Right cardiac atrium (tissue), 5 donors: ENCODE data around the gene PLCXD3. TPM values are rescaled to one million over a fixed set of nuclear protein-coding genes. Genes with fewer than 3 reads are reported as not detected.

Experiments used
- ATAC-seq, 2 donors: fragments of 200-7000 bp; cut with Tn5 transposase; one replicate each; pipeline versions ENCODE4 v1.8.0 to v1.9.1; 2020; ENCODE audit warnings: moderate library complexity in 2 of 2, mild to moderate bottlenecking in 1 of 2
- DNase-seq, 3 donors: peaks; one replicate each; pipeline ENCODE4 v3.0.0-alpha.2; 2020
- H3K27ac ChIP-seq: one replicate; pipeline ENCODE4 v1.5.1; 2013; ENCODE audit warnings: mild to moderate bottlenecking, low read length, control low read depth, moderate library complexity
- H3K27me3 ChIP-seq: one replicate; pipeline ENCODE4 v1.6.1; 2013; ENCODE audit not compliant: control insufficient read depth, insufficient read depth
- H3K4me1 ChIP-seq: one replicate; pipeline ENCODE4 v1.6.1; 2013; ENCODE audit warnings: low read length; ENCODE audit not compliant: control insufficient read depth, insufficient read depth
- H3K4me3 ChIP-seq: one replicate; pipeline ENCODE4 v1.5.1; 2013; ENCODE audit warnings: low read length, control low read depth
- H3K9me3 ChIP-seq: one replicate; pipeline ENCODE4 v1.6.1; 2013; ENCODE audit warnings: low read length; ENCODE audit not compliant: control insufficient read depth
- WGBS: extraction: QIAGEN DNeasy Blood & Tissue Kit; methylation state at CpG from one replicate; pipeline ENCODE4 v1.1.7; 2013; 5-methylcytosine and 5-hydroxymethylcytosine counted together
- intact Hi-C, 4 donors: fragments of 100-400 bp; cut with DNase I; formaldehyde crosslinking; loops; one replicate each; pipeline versions ENCODE4 v1.11.0 to v1.14.0; 2022 to 2023
- long read RNA-seq, 4 donors: library from polyadenylated mRNA; unstranded; transcript quantifications; one replicate each; pipeline ENCODE4 v2.0.0, GENCODE V29; 2020 to 2021
- polyA plus RNA-seq: library from polyadenylated mRNA; stranded (reverse); fragments of 200-250 nt; gene quantifications from one replicate; pipeline ENCODE4 v1.2.3, GENCODE V29; 2013
- total RNA-seq, 4 donors: library from RNA; stranded (reverse); fragmentation: NEBNext Ultra II Directional; extraction: Animal tissue kit (Norgen Biotek cat#: 25700); gene quantifications; one replicate each; pipeline ENCODE4 v1.2.1, GENCODE V29; 2021
- donor health status: healthy with polysubstance abuse.
- donor health status: DM: no; HTN: yes; CAD: no.
- donor health status: DM: no; HTN: no; CAD: no.
- donor health status: DM: no; HTN: yes; CAD: no; lungs with severe emphysema.
- donor health status: DM: yes; HTN: yes; CAD: no.

Gene PLCXD3
- total RNA-seq (10 to 100 TPM; 32.7 to 87.4 (median 62.3) TPM), polyA plus RNA-seq (36.2 TPM)
- long read RNA-seq, donor 1, full-length matches to known transcripts = 7 of 29 reads
- long read RNA-seq, donor 1, partial matches to known transcripts = 2 of 29 reads
- long read RNA-seq, donor 1, other reads (novel, unspliced or antisense) = 20 of 29 reads
- long read RNA-seq, donor 2, partial matches to known transcripts = 0 of 7 reads
- long read RNA-seq, donor 2, other reads (novel, unspliced or antisense) = 7 of 7 reads
- long read RNA-seq, donor 3, full-length matches to known transcripts = 57 of 73 reads
- long read RNA-seq, donor 3, partial matches to known transcripts = 0 of 73 reads
- long read RNA-seq, donor 3, other reads (novel, unspliced or antisense) = 16 of 73 reads
- long read RNA-seq, donor 4, full-length matches to known transcripts = 1 of 9 reads
- long read RNA-seq, donor 4, partial matches to known transcripts = 0 of 9 reads
- long read RNA-seq, donor 4, other reads (novel, unspliced or antisense) = 8 of 9 reads

DNA sequence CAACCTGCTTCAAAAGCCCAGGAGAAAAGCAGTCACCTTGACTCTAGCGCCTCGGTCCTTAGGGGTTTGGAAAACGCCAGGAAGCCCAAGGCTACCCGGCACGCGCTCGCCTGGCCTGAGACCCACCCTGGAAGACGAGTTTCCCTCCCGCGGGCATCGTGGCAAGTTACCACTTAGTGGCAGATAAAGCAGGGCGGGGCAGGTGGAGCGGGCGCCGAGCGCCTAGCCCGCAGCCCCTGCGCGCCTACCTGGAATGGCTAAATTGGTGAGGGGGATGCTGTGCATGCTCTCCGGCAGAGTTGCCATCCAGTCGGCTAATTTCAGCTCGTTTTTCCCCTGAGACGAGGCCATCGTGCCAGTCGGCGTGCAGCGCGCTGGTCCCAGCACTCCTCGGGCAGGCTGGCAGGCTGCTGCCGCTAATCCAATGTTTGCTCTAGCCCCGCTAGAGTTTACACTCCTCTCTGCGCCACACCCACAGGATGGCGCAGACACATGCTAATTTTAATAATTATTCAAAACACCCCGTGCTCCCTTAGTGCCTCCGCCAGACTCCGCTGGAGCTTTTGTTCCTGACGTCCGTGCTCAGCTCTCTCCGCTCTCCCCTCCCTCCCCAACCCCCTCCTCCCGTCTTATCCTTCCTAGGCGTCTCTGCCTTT, at the start of gene PLCXD3:
TSS of gene PLCXD3 (minus strand) at position 426 of the 656 bp plus-strand sequence. CDS start at position 351, 75 bp downstream.
- intact Hi-C loops = loop anchor here in 2 of 4 donors (5.0 to 10.0 kb wide), 2 partner anchors 243 to 606 kb away; partner anchors contain the start of gene C7 (in 1 of the 2)
- WGBS = under 1% methylated on average over 41 of the region's 41 CpGs
- ATAC-seq = peak; percentile 93 to 94
- Histone ChIP-seq H3K9me3 (no peaks in the 10 kb centered on the region), H3K4me1 (no peaks in the 10 kb centered on the region), H3K27ac (peak within 1 kb of the TSS; percentile 44), H3K27me3 (no peaks in the 10 kb centered on the region), H3K4me3 (peak within 1 kb of the TSS; percentile 74)
- DNase-seq = peak; percentile 61 to 87 (median 73)

DNA sequence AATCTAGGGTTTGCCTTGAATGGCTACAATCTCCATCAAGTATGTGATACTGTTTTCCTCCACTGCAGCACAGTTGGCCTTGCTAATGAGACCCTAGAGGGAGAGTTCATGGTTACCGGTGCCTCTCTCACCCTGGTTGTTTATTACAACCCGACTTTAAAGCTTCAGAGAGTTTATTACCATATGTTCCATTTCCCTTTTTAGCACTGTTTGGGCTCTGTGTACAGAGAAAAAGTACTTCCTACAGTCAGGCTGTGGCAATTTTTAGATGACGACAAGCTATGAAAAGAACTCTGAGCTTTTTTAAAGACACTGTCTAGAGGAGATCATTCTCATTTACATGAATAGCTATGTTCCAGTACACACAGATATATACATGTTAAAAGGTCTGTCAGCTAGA, 48.8 kb upstream of the PLCXD3 start:
- Histone ChIP-seq H3K27me3 (no peaks in the 10 kb centered on the region), H3K4me3 (no peak overlapping the region), H3K27ac (no peak overlapping the region), H3K9me3 (no peaks in the 10 kb centered on the region), H3K4me1 (no peaks in the 10 kb centered on the region)
- no peak for ATAC-seq
- intact Hi-C loops = no loop called here
- no peak for DNase-seq
- WGBS = 47% methylated on average over 3 of the region's 3 CpGs

- H3K9me3 ChIP-seq = no peaks in the 10 kb centered on the region
- intact Hi-C loops = no loop called here
- no peaks in the 10 kb centered on the region for H3K27me3 ChIP-seq
- no peak for DNase-seq
- no peak overlapping the region for H3K27ac ChIP-seq
- no peaks in the 10 kb centered on the region for H3K4me1 ChIP-seq
- ATAC-seq = no peak
- WGBS = 78% methylated on average over 1 of the region's 1 CpG
- H3K4me3 ChIP-seq = no peak overlapping the region
Measured at GRCh38 chr5:41558295-41558694, 47.9 kb upstream of the PLCXD3 start.

DNA sequence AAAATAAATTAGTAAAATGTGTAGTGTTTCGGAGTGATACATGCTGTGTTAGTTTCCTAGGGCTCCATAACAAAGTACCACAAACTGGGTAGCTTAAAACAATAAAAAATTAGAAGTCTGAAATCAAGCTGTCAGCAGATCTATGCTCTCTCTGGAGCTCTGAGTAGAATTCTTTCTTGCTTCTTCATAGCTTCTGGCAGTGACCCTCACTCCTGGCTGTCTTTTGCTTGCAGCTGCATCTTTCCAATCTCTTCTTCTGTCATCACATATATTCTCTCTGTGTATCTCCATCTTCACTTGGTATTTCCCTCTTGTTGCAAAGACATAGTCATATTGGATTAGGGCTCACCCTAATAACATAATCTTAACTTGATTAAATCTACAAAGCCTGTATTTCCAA, 37.6 kb upstream of the PLCXD3 start:
- Histone ChIP-seq H3K4me3 (no peak overlapping the region), H3K9me3 (no peaks in the 10 kb centered on the region), H3K27me3 (no peaks in the 10 kb centered on the region), H3K27ac (no peak overlapping the region), H3K4me1 (no peaks in the 10 kb centered on the region)
- no peak for ATAC-seq
- intact Hi-C loops = no loop called here
- no peak for DNase-seq
- WGBS = 48% methylated on average over 1 of the region's 1 CpG

DNA sequence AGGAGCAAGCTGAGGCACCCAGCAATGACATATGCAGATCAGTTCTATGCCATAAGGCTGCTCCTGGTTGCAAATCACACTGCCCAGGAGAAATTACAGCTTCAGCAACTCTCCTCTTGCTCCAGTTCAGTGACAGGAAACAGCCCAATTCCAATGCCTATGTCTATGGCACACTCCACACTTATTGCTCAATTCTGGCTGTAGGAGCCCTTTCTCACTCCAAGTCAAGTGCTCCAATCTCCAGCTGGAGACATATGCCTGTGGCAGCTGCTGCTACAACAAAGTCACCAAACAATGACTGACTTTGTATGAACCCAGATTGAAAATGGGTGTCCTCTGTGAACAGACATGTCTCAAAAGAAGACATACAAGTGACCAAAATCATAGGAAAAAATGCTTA, 31.8 kb upstream of the PLCXD3 start:
- Histone ChIP-seq H3K27me3 (no peaks in the 10 kb centered on the region), H3K4me1 (peaks cover 6% of the 10 kb centered on the region), H3K9me3 (no peaks in the 10 kb centered on the region), H3K27ac (no peak overlapping the region), H3K4me3 (no peak overlapping the region)
- ATAC-seq (peak; percentile 82 to 90), DNase-seq (peak; percentile 29 to 61 (median 50))
- intact Hi-C loops = no loop called here

DNA sequence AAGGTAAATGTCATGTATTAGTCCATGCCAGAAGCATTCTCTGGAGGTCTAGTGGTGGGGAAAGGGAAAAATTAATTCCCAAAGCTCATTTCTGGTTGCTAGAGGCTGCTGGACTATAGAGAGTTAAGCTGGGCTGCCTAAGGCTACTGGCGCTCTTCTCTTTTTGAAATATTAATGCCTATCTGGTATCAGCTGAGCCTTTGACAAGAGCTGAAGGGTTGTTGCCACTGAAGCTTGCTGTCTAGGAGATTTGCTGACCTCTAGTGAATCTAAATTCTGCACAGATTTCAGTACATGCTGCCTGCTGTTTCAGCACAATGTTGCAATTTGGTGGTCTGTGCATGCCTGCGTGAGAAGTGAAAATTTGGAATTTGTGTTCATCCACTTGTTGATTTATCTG, 29.1 kb upstream of the PLCXD3 start:
- peak; percentile 43 to 56 for ATAC-seq
- WGBS = 67% methylated on average over 2 of the region's 2 CpGs
- Histone ChIP-seq H3K9me3 (no peaks in the 10 kb centered on the region), H3K4me3 (no peak overlapping the region), H3K27me3 (no peaks in the 10 kb centered on the region), H3K4me1 (peaks cover 6% of the 10 kb centered on the region), H3K27ac (no peak overlapping the region)
- intact Hi-C loops = no loop called here
- no peak for DNase-seq

GRCh38 chr5:41537581-41537980, 27.2 kb upstream of the PLCXD3 start:
- Histone ChIP-seq H3K27me3 (no peaks in the 10 kb centered on the region), H3K4me1 (peaks cover 6% of the 10 kb centered on the region), H3K4me3 (no peak overlapping the region), H3K27ac (no peak overlapping the region), H3K9me3 (no peaks in the 10 kb centered on the region)
- no peak for DNase-seq
- intact Hi-C loops = no loop called here
- ATAC-seq = no peak
- 90% methylated on average over 4 of the region's 4 CpGs for WGBS

GRCh38 chr5:41532485-41532884, 22.1 kb upstream of the PLCXD3 start:
- Histone ChIP-seq H3K4me1 (no peaks in the 10 kb centered on the region), H3K4me3 (no peak overlapping the region), H3K27ac (no peak overlapping the region), H3K27me3 (no peaks in the 10 kb centered on the region), H3K9me3 (no peaks in the 10 kb centered on the region)
- intact Hi-C loops = no loop called here
- WGBS = 76% methylated on average over 1 of the region's 1 CpG
- no peak for DNase-seq
- ATAC-seq = no peak

DNA sequence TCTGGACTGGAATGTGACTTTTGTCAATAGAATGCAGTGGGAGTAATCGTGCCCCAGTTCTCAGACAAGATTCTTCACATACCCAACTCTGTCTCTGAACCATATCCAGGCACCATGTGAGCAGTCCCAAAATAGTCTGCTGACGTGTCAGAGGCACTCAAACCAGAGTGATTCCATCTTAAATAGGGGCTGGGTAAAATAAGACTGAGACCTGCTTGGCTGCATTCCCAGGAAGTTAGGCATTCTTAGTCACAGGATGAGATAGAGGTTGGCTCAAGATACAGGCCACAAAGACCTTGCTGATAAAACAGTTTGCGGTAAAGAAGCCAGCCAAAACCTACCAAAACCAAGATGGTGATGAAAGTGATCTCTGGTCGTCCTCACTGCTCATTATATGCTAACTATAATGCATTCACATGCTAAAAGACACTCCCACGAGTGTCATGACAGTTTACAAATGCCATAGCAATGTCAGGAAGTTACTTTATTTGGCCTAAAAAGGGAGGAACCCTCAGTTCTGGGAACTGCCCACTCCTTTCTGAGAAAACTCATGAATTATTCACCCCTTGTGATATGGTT, 16.9 kb upstream of the PLCXD3 start:
- no peaks in the 10 kb centered on the region for H3K27me3 ChIP-seq
- no peaks in the 10 kb centered on the region for H3K9me3 ChIP-seq
- DNase-seq (peak in 2 of 3 donors; percentile 30 to 62), ATAC-seq (peak; percentile 94 to 97)
- no peaks in the 10 kb centered on the region for H3K4me1 ChIP-seq
- intact Hi-C loops = loop anchor here in 1 of 4 donors (10.0 kb wide), 1 partner anchor 252 kb away; no protein-coding TSS in a partner anchor
- no peak overlapping the region for H3K4me3 ChIP-seq
- H3K27ac ChIP-seq = peak overlapping the region; percentile 25
- 16% methylated on average over 5 of the region's 5 CpGs for WGBS

DNA sequence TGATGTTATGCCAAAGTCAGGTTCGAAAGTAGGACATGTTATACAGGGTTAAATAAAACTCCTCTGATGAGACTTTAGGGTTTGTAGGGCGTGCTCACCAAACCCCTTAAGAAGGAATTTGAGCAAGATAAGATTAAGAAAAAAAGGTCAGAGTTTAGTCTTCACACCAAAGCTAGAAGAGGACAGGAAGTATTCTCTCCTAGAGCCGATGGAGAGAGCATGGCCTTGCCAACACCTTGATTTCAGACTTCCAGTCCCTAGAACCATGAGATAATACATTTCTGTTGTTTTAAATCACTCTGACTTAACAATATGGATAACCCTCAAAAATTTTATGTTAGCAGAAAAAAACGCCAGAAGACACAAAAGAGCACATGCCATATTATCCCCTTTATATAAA, 16.3 kb upstream of the PLCXD3 start:
- Histone ChIP-seq H3K4me3 (no peak overlapping the region), H3K4me1 (no peaks in the 10 kb centered on the region), H3K27me3 (no peaks in the 10 kb centered on the region), H3K27ac (no peak overlapping the region), H3K9me3 (no peaks in the 10 kb centered on the region)
- intact Hi-C loops = loop anchor here in 1 of 4 donors (10.0 kb wide), 1 partner anchor 252 kb away; no protein-coding TSS in a partner anchor
- DNase-seq (peak in 1 of 3 donors; percentile 9), ATAC-seq (peak; percentile 44 to 71)
- WGBS = 35% methylated on average over 4 of the region's 4 CpGs

GRCh38 chr5:41524174-41524573, 13.8 kb upstream of the PLCXD3 start:
- Histone ChIP-seq H3K27me3 (no peaks in the 10 kb centered on the region), H3K27ac (no peak overlapping the region), H3K9me3 (no peaks in the 10 kb centered on the region), H3K4me3 (no peak overlapping the region), H3K4me1 (no peaks in the 10 kb centered on the region)
- intact Hi-C loops = loop anchor here in 1 of 4 donors (10.0 kb wide), 1 partner anchor 249 kb away; no protein-coding TSS in a partner anchor
- DNase-seq (no peak), ATAC-seq (no peak)
